HG03432 (cell line): ENCODE measurements around the gene CFAP92.
A peak's percentile ranks its signal among the peaks of the same experiment; 100 is the strongest.

ENCODE experiments used
- ATAC-seq: cut with Tn5 transposase; IDR thresholded peaks from one replicate; pipeline ENCODE4 v1.9.1; 2021; ENCODE audit warnings: mild to moderate bottlenecking, moderate library complexity; ENCODE audit not compliant: unreplicated experiment

CFAP92 gene

GRCh38 chr3:129026728-129027543 is 33.1 kb upstream of the CFAP92 start:
- ATAC-seq, result peak; percentile 99

- no peak for ATAC-seq
Observed at GRCh38 chr3:129025691-129026435, 32.0 kb upstream of the CFAP92 start.

GRCh38 chr3:129025108-129025507 is 31.2 kb upstream of the CFAP92 start:
- no peak for ATAC-seq

GRCh38 chr3:129023909-129024308 is 30.0 kb upstream of the CFAP92 start:
- ATAC-seq, result no peak

- no peak for ATAC-seq
Observed at GRCh38 chr3:129023008-129023358, 29.1 kb upstream of the CFAP92 start.

DNA sequence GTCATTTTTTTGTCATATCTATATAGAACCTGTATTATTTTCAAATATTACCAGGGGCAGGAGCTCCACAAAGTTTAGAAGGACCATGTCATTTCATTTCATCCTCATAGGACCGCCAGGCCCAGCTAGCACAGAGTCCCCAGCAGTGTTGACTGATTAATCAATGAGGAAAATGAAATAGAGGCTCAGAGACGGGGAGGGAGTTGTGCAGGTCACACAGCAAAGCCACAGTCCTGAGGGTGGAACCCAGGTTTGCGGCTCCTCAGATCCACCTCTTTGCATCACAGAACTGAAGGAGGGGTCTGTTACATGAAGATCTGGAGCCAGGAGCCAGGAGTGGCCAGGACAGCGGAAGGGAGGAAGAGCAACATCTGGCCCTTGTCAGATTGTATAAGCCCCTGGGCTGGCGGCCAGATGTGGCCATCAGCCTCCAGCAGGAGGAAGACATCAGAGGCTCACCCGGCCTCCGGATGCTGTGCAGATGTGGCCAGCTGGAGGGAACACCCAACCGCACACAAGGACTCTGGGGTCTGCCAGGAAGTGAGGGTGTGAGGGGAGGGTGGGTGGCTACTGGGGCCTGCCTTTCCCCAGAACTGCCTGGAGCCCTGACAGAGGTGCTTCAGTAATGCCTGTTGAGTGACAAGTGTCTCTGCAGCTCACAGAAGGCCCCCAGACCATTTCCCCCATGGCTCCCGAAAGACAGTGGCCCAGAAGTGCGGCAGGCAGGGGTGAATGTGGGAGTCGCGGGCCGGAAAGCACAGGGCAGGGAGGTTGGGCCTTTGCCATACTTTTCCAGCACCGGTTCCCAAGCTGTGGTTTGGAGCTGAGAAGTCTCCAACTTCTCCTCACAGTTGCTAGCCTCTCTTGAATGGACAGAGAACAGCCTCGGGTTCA is 28.5 kb upstream of the CFAP92 start:
- no peak for ATAC-seq

- no peak for ATAC-seq
Observed at GRCh38 chr3:129021140-129021551, 27.3 kb upstream of the CFAP92 start.

DNA sequence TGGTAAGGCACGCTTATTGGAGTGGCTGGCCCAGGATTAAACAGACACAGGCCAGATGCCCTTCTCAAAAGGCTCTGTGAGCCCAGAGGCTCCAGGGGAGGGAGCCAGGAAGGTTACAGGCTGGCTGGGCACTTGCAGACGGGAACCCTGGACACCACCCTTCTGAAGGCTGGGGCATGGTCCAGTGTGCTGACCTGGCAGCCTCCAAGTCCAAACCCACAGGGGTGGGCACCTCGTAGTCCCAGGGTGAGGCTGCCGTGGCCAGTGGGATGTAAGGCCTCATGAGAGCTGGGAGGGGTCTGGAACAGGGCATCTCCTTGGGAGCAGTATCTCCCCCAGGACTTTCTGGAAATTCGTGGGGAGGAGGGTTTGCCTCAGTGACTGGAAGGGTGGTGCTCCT is 26.8 kb upstream of the CFAP92 start:
- ATAC-seq, result no peak

DNA sequence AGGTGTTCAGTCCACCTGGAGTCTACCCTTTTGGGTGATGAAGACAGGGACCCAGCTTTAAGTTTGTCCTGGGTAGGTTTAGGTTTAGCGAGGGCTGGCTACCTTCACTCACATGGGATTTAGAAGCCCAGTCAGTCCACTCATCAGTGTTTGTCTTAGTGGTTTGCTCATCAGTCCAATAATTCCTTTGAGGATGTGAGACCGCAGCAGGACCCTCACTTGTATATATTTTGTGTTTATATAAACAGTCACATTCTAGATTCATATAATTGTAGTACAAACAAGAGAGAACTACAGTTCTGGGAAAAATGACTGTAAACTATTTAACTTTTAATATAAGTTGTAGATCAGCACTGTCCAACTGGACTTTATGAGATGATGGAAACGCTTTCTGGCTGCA is 25.4 kb upstream of the CFAP92 start:
- ATAC-seq, result no peak

DNA sequence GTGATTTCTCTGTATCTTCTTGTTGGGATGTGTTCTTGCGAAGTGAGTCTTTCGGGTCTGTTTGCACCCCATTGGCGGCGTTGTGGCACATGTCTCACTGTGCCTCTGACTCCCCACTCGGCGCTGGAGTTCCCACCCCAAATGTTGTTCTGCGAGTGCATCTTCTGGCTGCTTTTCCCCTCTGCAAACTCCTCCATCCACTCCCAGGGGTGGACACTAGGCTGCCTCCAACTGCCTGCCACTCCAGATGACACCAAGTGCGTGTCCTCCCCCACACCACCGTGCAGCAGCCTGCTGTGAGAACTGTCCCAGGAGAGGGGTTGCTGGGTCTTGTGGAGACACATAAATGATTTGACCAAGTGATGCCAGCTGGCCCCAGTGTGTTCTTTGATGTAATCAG is 24.9 kb upstream of the CFAP92 start:
- no peak for ATAC-seq

- no peak for ATAC-seq
Observed at GRCh38 chr3:129018271-129018670, 24.4 kb upstream of the CFAP92 start.

DNA sequence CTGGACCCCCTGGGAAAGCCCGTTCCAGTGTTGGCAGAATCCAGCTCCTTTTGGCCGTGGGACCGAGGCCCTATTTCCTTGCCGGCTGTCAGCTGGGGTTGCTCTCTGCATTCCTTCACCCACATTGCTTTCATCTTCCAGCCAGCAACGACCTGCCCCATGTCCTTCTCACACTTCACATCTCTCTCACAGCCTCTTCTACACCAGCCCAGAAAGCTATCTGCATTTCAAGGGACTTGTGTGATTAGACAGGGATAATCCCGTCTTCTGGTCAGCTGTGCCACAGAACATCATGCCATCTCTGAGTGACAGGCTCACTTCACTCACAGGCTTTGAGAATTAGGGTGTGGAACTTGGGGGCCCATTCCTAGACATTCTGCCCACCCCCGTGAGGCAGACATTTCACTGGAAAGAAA is 23.6 kb upstream of the CFAP92 start:
- ATAC-seq, result no peak

- peak; percentile 74 for ATAC-seq
Observed at GRCh38 chr3:129016720-129017483, 23.0 kb upstream of the CFAP92 start.

GRCh38 chr3:129016356-129016719 is 22.5 kb upstream of the CFAP92 start:
- no peak for ATAC-seq

DNA sequence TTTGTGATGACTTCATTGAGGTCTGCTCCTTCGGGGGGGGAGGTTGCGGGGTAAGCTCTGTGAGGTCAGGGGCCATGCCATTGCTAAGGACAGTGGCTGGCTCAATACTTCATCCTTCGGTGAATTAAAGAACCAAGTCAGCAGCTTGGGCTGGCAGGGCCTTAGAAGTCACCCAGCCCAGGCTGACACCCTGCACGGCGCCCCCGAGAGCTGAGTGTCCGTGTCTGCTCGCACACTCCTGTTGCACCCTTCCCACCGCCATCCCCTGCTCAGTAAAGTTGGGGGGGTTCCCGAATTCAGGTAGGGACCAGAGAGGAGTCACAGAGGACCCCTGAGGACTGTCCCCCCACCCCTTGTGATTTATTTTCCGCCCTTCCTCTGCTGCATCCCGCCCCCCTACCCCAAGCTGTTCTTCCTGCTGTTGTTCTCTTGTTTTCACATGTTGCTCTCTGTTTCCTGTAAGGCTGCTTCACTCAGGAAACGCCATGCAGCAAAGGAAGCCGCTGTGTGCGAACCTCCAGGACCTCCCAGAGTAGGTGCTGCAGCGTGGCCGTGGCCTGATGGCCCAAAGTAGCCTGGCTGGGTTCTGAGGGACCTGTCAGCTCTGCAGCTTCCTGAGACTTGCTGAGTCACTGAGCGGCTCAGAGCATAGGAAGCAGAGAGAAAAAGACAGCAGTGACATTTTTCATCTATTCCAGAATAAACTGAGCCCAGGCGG is 21.7 kb upstream of the CFAP92 start:
- no peak for ATAC-seq

- no peak for ATAC-seq
Observed at GRCh38 chr3:129014793-129015345, 21.0 kb upstream of the CFAP92 start.

- no peak for ATAC-seq
Observed at GRCh38 chr3:129014148-129014547, 20.3 kb upstream of the CFAP92 start.

GRCh38 chr3:129013491-129013891 is 19.6 kb upstream of the CFAP92 start:
- ATAC-seq, result no peak

GRCh38 chr3:129010310-129010956 is 16.6 kb upstream of the CFAP92 start:
- no peak for ATAC-seq
